Esophagus muscularis mucosa (tissue), 3 donors: ENCODE measurements around the gene SLC26A1.

ENCODE experiments used
- EP300 ChIP-seq: sonication (generic); formaldehyde crosslinking; IDR thresholded peaks from one replicate; pipeline ENCODE4 v1.6.1; 2017; ENCODE audit warnings: antibody characterized with exemption
- TF ChIP-seq, protein P1 (sequence below), 3 experiments: fragments of 200-600 bp in 2 of 3; fragments of 450-650 bp in 1 of 3; sonication (generic) in 2 of 3; IDR thresholded peaks; one replicate each; pipeline ENCODE4 v1.5.1; 2017 to 2019; ENCODE audit warnings: antibody characterized with exemption in 3 of 3, mild to moderate bottlenecking in 2 of 3, moderate library complexity in 1 of 3

DNA sequence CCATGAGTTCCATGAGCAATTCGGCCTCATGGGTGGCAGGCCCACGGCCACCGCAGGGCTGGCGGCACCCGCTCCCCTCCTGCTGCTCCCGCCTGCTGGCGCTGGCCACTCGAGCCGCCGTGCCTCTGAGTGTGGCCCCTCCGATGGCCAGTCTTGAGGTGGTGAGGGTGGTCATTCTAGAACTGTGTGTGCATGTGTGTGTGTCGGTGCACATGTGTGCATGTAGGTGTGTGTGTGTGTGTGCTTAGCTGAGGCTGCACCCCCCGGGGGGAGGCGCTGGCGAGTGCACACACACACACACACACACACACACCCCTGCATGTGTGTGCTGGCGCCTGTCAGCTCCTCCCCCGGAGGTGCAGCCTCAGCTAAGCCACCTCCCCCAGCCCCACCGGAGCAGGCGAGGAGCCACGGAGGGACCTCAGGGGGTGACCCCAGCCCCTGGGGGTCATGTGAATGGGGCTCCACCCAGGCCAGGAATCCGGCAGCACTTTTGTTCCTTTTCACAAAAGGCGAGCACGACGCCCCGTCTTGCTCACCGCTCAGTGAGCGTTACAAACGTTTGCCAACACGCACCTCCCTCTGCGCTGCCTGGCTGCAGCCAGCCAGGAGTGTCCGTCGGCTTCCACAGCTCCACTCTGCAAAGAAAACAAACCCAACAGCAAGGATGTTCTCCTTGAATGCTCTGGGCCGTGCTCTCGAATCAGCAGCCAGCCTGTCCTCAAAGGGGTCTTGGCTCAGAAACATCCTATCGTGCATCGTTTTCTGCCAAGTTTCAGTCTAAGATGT is 48.1 kb upstream of the SLC26A1 start:
- TF ChIP-seq, protein P1, sequence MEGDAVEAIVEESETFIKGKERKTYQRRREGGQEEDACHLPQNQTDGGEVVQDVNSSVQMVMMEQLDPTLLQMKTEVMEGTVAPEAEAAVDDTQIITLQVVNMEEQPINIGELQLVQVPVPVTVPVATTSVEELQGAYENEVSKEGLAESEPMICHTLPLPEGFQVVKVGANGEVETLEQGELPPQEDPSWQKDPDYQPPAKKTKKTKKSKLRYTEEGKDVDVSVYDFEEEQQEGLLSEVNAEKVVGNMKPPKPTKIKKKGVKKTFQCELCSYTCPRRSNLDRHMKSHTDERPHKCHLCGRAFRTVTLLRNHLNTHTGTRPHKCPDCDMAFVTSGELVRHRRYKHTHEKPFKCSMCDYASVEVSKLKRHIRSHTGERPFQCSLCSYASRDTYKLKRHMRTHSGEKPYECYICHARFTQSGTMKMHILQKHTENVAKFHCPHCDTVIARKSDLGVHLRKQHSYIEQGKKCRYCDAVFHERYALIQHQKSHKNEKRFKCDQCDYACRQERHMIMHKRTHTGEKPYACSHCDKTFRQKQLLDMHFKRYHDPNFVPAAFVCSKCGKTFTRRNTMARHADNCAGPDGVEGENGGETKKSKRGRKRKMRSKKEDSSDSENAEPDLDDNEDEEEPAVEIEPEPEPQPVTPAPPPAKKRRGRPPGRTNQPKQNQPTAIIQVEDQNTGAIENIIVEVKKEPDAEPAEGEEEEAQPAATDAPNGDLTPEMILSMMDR (IDR thresholded peaks at IDR 0.05) = no peak
- TF ChIP-seq EP300 = no peak
